PC-3 (cell line): Measurements from ENCODE around the gene ARID4A.
A peak's percentile ranks its signal among the peaks of the same experiment; 100 is the strongest.

Experiments
- CTCF ChIP-seq: fragments of 300-600 bp; sonication (generic); conservative IDR thresholded peaks from 2 replicates; pipeline ENCODE4 v1.5.1; 2017; ENCODE audit warnings: antibody characterized with exemption, low read depth, mild to moderate bottlenecking, low read length
- EZH2 ChIP-seq: fragments of 300-600 bp; sonication (generic); IDR thresholded peaks from one replicate; pipeline ENCODE4 v1.6.1; 2017; ENCODE audit warnings: antibody characterized with exemption, mild to moderate bottlenecking, low read length; ENCODE audit not compliant: unreplicated experiment
- EZH2phosphoT487 ChIP-seq: fragments of 300-600 bp; sonication (generic); IDR thresholded peaks from 2 replicates; pipeline ENCODE4 v1.6.1; 2018; ENCODE audit warnings: mild to moderate bottlenecking, antibody characterized with exemption, low read length, borderline replicate concordance

DNA sequence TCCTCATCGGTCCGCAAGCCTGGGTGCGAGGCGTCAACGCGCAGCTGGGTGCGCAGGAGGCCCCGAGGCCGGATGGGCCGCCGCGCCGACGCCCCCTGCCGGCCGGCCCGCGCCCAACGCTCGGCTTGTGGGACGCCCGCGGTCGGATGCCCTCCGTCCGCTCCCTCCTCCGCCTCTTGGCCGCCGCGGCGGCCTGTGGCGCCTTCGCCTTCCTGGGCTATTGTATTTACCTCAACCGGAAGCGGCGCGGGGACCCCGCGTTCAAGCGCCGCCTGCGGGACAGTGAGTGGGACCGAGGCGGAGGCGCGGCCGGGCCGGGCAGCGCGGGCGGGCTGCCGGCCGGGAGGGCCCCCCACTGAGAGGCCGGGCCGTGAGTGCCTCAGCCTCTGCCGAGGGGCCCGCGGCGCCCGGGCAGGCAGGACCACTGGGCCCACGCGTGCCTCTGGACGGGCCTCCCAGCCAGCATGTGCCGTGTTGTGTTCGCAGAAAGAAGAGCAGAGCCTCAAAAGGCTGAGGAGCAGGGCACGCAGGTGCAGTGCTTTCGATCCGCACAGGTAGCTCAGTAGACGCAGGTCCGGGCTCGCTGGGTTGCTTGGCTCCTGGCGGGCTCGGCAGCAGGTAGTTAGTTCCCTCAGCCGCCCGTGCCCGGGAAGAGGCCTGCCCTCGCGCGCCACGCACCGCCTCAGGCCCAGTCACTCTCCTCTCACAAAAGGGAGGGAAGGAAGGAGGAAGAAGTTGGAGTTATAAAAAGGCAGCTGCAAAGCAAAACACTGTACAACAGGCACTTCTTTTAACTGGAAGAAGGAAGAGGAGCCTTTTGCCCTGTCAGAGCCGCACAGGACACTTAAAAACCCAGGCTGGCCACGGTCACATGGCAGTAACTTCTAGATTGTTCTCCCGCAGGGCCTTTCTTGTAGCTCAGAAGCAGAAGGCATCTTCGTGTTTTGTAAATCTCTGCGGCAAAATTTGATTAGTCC is 97.7 kb downstream of the ARID4A start, which contains the start of gene TOMM20L:
- peak; percentile 99 for TF ChIP-seq CTCF
- no peak for TF ChIP-seq EZH2
- TF ChIP-seq EZH2phosphoT487, result no peak
